Esophagus (tissue), 2 donors: ENCODE data around the gene ZNF274. TPM values are rescaled to one million over a fixed set of nuclear protein-coding genes. Genes with fewer than 3 reads are reported as not detected.

ENCODE experiments used
- polyA plus RNA-seq, 2 donors: library from polyadenylated mRNA; stranded (reverse); fragments of 200-250 nt; gene quantifications; one replicate each; pipeline ENCODE4 v1.2.3, GENCODE V29; 2013
- donor health status: healthy with polysubstance abuse.
- donor health status: Bipolar disorder and iron deficiency.

The ZNF274 gene
- polyA plus RNA-seq, 2 donors: 15.4 to 16.7 TPM

Other genes starting within 250 kb of the ZNF274 start
- 1 to 10 TPM; 2.0 to 3.0 TPM for gene ZNF418, start 247.7 kb upstream of the ZNF274 start, polyA plus RNA-seq
- gene ZNF256, start 235.4 kb upstream of the ZNF274 start, polyA plus RNA-seq: 1 to 10 TPM; 2.5 TPM
- gene C19orf18, start 208.5 kb upstream of the ZNF274 start, polyA plus RNA-seq: 1 to 10 TPM in 1 of 2 donors, under 1 TPM in 1; 0.32 to 1.0 TPM
- 1 to 10 TPM; 4.6 to 7.2 TPM for gene ZNF606, start 180.2 kb upstream of the ZNF274 start, polyA plus RNA-seq
- under 1 TPM in 1 of 2 donors, not detected in 1; 0.05 TPM for gene ZSCAN1, start 149.0 kb upstream of the ZNF274 start, polyA plus RNA-seq
- gene ZNF135, start 123.8 kb upstream of the ZNF274 start, polyA plus RNA-seq: 1 to 10 TPM; 1.6 to 2.9 TPM
- 10 to 100 TPM; 20.2 to 22.9 TPM for gene ZSCAN18, start 84.8 kb upstream of the ZNF274 start, polyA plus RNA-seq
- gene ZNF329, start 32.3 kb upstream of the ZNF274 start, polyA plus RNA-seq: 1 to 10 TPM; 2.0 to 2.3 TPM
- gene ZNF544, start 45.9 kb downstream of the ZNF274 start, polyA plus RNA-seq: 10 to 100 TPM; 14.7 to 17.9 TPM
- 1 to 10 TPM in 1 of 2 donors, under 1 TPM in 1; 0.91 to 1.6 TPM for gene ZNF8, start 95.9 kb downstream of the ZNF274 start, polyA plus RNA-seq
- gene ERVK3-1, start 122.3 kb downstream of the ZNF274 start, polyA plus RNA-seq: 10 to 100 TPM; 15.2 to 23.1 TPM
- gene ZSCAN22, start 143.9 kb downstream of the ZNF274 start, polyA plus RNA-seq: 1 to 10 TPM in 1 of 2 donors, under 1 TPM in 1; 0.87 to 1.0 TPM
- 10 to 100 TPM in 1 of 2 donors, 1 to 10 TPM in 1; 5.4 to 10.6 TPM for gene A1BG, start 170.4 kb downstream of the ZNF274 start, polyA plus RNA-seq
- gene ZNF497, start 179.7 kb downstream of the ZNF274 start, polyA plus RNA-seq: 1 to 10 TPM in 1 of 2 donors, under 1 TPM in 1; 0.96 to 2.2 TPM
- 1 to 10 TPM; 2.5 to 2.8 TPM for gene ZNF837, start 198.0 kb downstream of the ZNF274 start, polyA plus RNA-seq
- gene RPS5, start 204.2 kb downstream of the ZNF274 start, polyA plus RNA-seq: 1,000 to 10,000 TPM in 1 of 2 donors, 100 to 1,000 TPM in 1; 725 to 1,912 TPM
- 1 to 10 TPM; 1.6 to 4.6 TPM for gene RNF225, start 212.6 kb downstream of the ZNF274 start, polyA plus RNA-seq
- gene ZNF584, start 225.6 kb downstream of the ZNF274 start, polyA plus RNA-seq: 1 to 10 TPM; 3.9 to 8.9 TPM